Large intestine (tissue), 3 donors: Measurements from ENCODE around the gene C10orf62. TPM values are rescaled to one million over a fixed set of nuclear protein-coding genes. Genes with fewer than 3 reads are reported as not detected.
A peak's percentile ranks its signal among the peaks of the same experiment; 100 is the strongest.

Source experiments
- DNase-seq, 2 donors: peaks; one replicate each; pipeline versions ENCODE4 v3.0.0 to v3.0.0-alpha.2; 2013
- H3K27ac ChIP-seq: one replicate; pipeline ENCODE4 v1.5.1; 2013; ENCODE audit warnings: low read length
- H3K27me3 ChIP-seq: 2 replicates; pipeline ENCODE4 v1.6.1; 2013; ENCODE audit warnings: low read length; ENCODE audit not compliant: control insufficient read depth, insufficient read depth
- H3K36me3 ChIP-seq: 2 replicates; pipeline ENCODE4 v1.6.1; 2013; ENCODE audit warnings: low read length; ENCODE audit not compliant: control insufficient read depth, insufficient read depth
- H3K4me1 ChIP-seq: one replicate; pipeline ENCODE4 v1.6.1; 2013; ENCODE audit warnings: low read length; ENCODE audit not compliant: control insufficient read depth, insufficient read depth
- H3K4me3 ChIP-seq: one replicate; pipeline ENCODE4 v1.5.1; 2013; ENCODE audit warnings: low read length
- H3K9me3 ChIP-seq: one replicate; pipeline ENCODE4 v1.6.1; 2013; ENCODE audit warnings: mild to moderate bottlenecking, low read depth, low read length, moderate library complexity; ENCODE audit not compliant: control insufficient read depth
- WGBS: methylation state at CpG from one replicate; pipeline ENCODE4 v1.1.5; 2013; ENCODE audit warnings: low lambda C conversion rate; ENCODE audit not compliant: insufficient coverage; 5-methylcytosine and 5-hydroxymethylcytosine counted together
- polyA plus RNA-seq: library from polyadenylated mRNA; unstranded; fragments of 120-200 nt; gene quantifications from one replicate; pipeline ENCODE4 v1.2.1, GENCODE V29; 2013

Gene C10orf62
- polyA plus RNA-seq, 1 donor: 0.09 TPM

DNA sequence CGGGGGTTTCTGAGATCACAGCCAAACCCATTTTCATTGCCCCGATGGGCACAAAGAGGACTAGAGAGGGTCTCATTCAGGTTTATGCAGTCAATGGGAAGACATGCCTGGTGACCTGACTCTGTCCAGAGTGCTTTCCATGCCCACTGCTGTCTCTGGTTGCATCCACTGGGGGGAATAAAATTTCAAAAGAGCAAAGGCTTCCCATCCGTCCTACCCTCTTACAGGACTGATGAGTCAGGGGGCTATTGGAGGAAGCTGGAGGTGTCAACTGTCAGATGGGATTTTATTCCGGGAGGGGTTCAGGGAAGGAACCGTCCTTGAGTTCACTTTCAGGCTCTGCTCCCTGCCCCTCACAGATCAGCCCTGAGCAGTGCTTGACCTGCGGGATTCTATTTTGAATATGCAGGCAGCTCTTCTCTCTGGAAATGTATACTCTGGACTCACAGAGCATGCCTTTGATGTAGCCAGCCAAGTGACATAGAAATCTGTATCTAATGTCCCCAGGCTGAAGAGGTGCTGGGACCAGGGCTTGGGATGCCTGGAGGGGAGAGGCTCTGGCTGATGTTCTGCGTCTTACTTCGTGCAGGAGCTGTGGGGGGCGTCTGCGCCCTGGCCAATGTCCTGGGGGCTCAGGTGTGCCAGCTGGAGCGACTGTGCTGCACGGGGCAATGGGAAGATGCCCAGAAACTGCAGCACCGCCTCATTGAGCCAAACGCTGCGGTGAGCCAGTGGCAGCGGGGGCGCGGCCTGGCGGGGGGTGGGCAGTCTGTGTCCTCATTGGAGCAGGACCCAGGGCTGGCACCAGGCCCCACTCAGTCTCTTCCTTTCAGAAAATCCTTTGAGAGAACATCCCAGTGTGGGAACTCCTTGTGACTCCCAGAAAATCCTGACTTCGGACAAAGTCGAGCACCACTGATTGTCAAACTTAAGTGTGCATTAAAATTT lies 12.0 kb downstream of the C10orf62 start:
- no peaks in the 10 kb centered on the region for H3K27me3 ChIP-seq
- no peak overlapping the region for H3K4me3 ChIP-seq
- no peak overlapping the region for H3K27ac ChIP-seq
- no peaks in the 10 kb centered on the region for H3K4me1 ChIP-seq
- no peaks in the 10 kb centered on the region for H3K36me3 ChIP-seq
- H3K9me3 ChIP-seq: no peaks in the 10 kb centered on the region
- WGBS: 100% methylated on average over 1 of the region's 21 CpGs
- DNase-seq: no peak

DNA sequence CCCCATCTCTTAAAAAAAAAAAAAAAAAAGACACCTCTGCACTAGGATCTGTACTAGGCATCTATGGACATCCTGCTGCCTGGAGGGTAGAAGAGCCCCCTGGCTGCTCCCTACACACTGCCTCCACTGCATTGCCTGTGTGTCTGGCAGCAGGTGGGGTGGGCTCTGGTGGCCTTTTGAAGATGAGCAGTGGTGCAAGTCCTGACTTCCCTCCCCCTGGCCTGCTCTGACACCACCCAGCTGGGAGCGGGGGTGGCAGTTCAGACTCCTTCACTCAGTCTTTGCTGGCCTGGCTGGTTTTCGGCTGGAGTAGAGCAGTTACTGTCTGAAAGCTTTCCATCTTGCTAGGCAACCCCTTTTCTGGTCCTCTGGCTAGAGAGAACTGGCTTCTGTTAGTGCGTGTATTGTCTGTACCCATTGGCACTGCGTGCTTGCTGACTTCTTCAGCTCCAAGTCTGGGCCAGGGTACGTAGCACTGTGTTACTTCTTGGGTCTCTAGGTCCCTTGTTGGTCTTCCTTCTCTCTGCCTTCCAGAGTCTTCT lies 17.6 kb downstream of the C10orf62 start:
- no peak overlapping the region for H3K4me3 ChIP-seq
- no peaks in the 10 kb centered on the region for H3K9me3 ChIP-seq

DNA sequence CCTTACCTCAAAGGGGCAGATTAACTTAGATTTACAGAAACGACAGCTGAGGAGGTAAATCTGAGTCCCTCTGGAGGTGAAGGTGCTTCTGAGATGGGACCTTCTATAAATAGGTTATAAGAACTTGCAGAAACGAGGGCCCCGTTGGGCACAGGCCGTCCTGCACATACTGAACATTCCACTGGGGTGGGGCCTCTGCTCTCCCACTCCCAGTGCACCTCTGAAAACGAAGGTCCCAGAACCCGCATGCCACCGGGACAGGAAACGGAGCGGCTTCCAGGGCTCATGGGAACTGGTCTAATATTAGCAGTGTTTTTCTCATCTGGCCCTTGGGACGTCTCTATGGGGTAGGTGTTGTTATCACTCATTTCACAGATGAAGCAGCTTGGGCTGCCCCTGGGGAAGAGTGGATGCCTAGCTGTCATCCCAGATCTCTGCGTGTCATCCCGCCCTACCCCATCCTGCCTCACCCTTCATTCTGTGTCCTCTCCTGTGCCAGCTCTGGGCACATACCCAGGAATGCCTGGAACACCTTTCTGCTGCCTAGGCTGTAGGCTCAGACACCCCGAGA lies 19.6 kb downstream of the C10orf62 start:
- Histone ChIP-seq H3K9me3 (no peaks in the 10 kb centered on the region), H3K36me3 (no peaks in the 10 kb centered on the region), H3K27me3 (no peaks in the 10 kb centered on the region), H3K27ac (no peak overlapping the region), H3K4me3 (no peak overlapping the region), H3K4me1 (no peaks in the 10 kb centered on the region)
- DNase-seq: no peak
- WGBS: 100% methylated on average over 2 of the region's 13 CpGs

More for the DNA sequence above, 17.6 kb downstream of the C10orf62 start:
- H3K27me3 ChIP-seq: no peaks in the 10 kb centered on the region
- H3K36me3 ChIP-seq: no peaks in the 10 kb centered on the region
- H3K4me1 ChIP-seq: no peaks in the 10 kb centered on the region
- no peak overlapping the region for H3K27ac ChIP-seq
- 90% methylated on average over 2 of the region's 5 CpGs for WGBS
- no peak for DNase-seq

DNA sequence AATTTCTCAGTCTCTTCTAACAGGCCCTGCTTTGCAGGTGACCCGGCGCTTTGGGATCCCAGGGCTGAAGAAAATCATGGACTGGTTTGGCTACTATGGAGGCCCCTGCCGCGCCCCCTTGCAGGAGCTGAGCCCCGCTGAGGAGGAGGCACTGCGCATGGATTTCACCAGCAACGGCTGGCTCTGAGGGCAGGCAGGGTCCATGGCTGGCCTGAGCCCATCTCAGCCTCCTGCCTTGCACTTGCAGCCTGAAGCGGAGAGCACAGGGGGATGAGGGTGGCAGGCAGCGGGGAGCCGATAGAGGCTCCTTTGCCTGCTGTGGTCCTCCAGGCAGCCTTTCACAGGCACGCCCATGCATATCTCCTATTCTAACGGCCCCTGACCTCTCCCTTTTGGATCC lies 22.0 kb downstream of the C10orf62 start:
- Histone ChIP-seq H3K27ac (no peak overlapping the region), H3K36me3 (peaks cover 8% of the 10 kb centered on the region), H3K4me3 (no peak overlapping the region), H3K4me1 (no peaks in the 10 kb centered on the region), H3K9me3 (no peaks in the 10 kb centered on the region), H3K27me3 (no peaks in the 10 kb centered on the region)
- DNase-seq: no peak
- no CpG with 5 or more reads among the region's 12 CpGs for WGBS

DNA sequence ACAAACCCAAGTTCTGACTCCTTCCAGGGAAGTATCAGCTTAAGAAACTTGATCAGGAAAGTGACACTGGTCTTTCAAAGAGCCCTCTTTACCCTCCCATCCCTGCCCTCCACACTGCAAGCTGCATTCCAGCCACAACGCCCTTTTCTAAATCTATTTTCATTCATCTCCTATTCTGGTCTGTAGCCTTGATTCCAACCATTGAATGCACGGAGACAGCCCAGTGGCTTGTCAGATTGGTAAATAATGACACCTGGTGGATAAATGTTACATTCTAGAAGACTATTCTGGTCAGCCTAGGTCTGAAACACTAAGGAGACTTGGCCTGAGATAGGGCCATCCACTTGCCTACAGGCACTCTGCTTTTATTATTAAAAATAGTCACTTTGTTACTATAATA lies 22.9 kb downstream of the C10orf62 start:
- no peak overlapping the region for H3K4me3 ChIP-seq
- H3K36me3 ChIP-seq: peaks cover 8% of the 10 kb centered on the region
- peak in 1 of 2 donors; percentile 28 for DNase-seq
- no peaks in the 10 kb centered on the region for H3K4me1 ChIP-seq
- H3K27me3 ChIP-seq: no peaks in the 10 kb centered on the region
- no peaks in the 10 kb centered on the region for H3K9me3 ChIP-seq
- H3K27ac ChIP-seq: no peak overlapping the region
- WGBS: no CpG with 5 or more reads among the region's 2 CpGs

DNA sequence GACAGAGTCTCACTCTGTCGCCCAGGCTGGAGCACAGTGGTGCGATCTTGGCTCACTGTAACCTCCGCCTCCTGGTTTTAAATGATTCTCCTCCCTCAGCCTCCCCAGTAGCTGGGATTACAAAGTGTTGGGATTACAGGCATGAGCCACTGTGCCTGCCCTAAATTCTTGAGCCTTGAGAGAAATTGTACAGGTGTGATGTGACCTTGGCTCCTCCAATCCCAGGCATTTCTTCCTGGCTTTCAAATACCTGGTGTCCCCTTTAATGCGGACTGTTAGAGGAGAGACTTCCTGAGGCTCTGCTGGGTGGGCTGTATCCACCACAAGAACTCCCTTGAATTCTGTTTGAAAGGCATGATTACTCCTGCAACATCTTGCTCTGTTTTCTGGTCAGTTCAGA lies 28.8 kb downstream of the C10orf62 start:
- no CpG with 5 or more reads among the region's 4 CpGs for WGBS

DNA sequence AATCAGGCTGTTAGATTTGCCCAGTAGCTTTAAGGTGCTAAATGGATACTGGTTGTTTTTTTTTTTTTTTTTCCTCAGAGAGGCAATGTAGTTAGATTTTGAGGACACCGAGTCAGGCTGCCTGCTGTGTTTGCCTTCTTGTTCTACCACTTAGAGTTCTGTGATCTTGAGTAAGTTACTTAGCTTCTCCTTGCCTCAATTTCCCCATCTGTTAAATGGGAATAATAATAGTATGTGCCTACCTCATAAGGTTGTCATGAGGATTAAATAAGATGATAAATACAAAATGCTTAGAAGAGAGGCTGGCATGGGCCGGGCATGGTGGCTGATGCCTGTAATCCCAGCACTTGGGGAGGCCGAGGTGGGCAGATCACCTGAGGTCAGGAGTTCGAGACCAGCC lies 29.2 kb downstream of the C10orf62 start:
- H3K36me3 ChIP-seq: peaks cover 10% of the 10 kb centered on the region
- H3K4me1 ChIP-seq: peaks cover 3% of the 10 kb centered on the region
- no CpG with 5 or more reads among the region's 4 CpGs for WGBS

More for the DNA sequence above, 28.8 kb downstream of the C10orf62 start:
- Histone ChIP-seq H3K27me3 (no peaks in the 10 kb centered on the region), H3K4me3 (no peak overlapping the region), H3K27ac (no peak overlapping the region), H3K4me1 (no peaks in the 10 kb centered on the region), H3K9me3 (no peaks in the 10 kb centered on the region), H3K36me3 (peaks cover 10% of the 10 kb centered on the region)
- DNase-seq: no peak

DNA sequence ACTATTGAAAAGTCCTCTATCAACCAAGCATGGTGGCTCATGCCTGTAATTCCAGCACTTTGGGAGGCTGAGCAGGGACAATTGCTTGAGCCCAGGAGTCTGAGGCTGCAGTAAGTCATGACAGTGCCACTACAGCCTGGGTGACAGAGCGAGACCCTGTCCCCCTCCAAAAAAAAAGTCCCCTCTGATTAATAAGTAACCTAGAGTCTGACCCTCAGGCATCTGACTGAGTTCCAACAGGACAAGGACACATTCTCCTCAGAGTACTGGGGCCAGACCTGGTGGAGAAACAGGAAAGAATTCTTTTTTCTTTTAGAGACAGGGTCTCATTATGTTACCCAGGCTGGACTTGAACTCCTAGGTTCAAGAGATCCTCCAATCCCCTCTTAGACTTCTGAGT lies 33.8 kb downstream of the C10orf62 start:
- DNase-seq: peak in 1 of 2 donors; percentile 56
- Histone ChIP-seq H3K36me3 (peaks cover 2% of the 10 kb centered on the region), H3K4me3 (no peak overlapping the region), H3K4me1 (peaks cover 3% of the 10 kb centered on the region), H3K27me3 (no peaks in the 10 kb centered on the region), H3K27ac (peak overlapping the region; percentile 29), H3K9me3 (no peaks in the 10 kb centered on the region)
- WGBS: no CpG with 5 or more reads among the region's 1 CpG

More for the DNA sequence above, 29.2 kb downstream of the C10orf62 start:
- Histone ChIP-seq H3K27ac (no peak overlapping the region), H3K9me3 (no peaks in the 10 kb centered on the region), H3K4me3 (no peak overlapping the region), H3K27me3 (no peaks in the 10 kb centered on the region)
- no peak for DNase-seq

DNA sequence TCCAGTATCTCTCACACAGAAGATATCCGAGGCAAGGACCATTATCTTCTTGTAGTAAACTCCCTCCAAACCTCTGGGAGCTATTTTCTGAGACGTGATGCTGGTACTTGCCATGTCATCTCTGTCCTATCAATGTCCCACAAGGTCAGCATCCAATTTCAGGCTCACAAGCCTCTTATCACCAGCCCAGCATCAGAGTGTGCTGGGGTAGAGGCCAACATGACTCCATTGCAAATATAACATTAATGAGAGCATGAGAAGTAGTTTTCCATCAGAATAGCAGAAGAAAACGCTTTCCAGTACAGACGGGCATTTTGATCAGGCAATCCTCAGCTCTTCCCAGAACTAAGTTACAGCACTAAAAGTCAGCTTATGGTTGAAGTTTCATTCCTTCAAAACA lies 38.2 kb downstream of the C10orf62 start:
- Histone ChIP-seq H3K27ac (no peak overlapping the region), H3K9me3 (no peaks in the 10 kb centered on the region), H3K4me3 (no peak overlapping the region), H3K36me3 (no peaks in the 10 kb centered on the region), H3K4me1 (peaks cover 3% of the 10 kb centered on the region), H3K27me3 (no peaks in the 10 kb centered on the region)
- WGBS: no CpG with 5 or more reads among the region's 4 CpGs
- no peak for DNase-seq

DNA sequence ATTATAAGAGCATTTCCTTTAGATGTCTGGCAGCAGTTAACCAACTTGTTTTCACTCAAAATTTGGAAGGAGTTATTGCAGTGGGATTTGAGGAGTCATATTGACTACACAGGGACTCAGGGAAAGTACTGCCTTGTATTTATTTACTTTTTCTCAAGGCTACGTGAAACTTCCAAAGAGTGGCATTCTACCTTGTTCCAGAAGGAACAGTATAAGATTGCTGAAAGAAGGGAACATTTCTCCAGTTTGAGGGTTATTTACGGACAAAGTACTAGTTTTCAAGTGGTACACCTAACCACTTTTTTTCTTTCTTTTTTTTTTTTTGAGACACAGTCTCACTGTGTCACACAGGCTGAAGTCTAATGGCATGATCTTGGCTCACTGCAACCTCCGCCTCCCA lies 38.7 kb downstream of the C10orf62 start:
- DNase-seq: no peak
- H3K9me3 ChIP-seq: no peaks in the 10 kb centered on the region
- no peaks in the 10 kb centered on the region for H3K36me3 ChIP-seq
- no peaks in the 10 kb centered on the region for H3K27me3 ChIP-seq
- H3K4me3 ChIP-seq: no peak overlapping the region
- H3K4me1 ChIP-seq: peaks cover 3% of the 10 kb centered on the region
- WGBS: no CpG with 5 or more reads among the region's 3 CpGs
- H3K27ac ChIP-seq: no peak overlapping the region
